HG03558 (cell line): ENCODE measurements around the gene FSIP1.

Source experiments
- ATAC-seq: cut with Tn5 transposase; IDR thresholded peaks from one replicate; pipeline ENCODE4 v1.9.1; 2021; ENCODE audit warnings: moderate number of reproducible peaks; ENCODE audit not compliant: unreplicated experiment; ENCODE audit errors: extremely low read depth

The FSIP1 gene

GRCh38 chr15:39599871-39600270 is 182.8 kb downstream of the FSIP1 start:
- no peak for ATAC-seq

GRCh38 chr15:39598958-39599845 is 183.4 kb downstream of the FSIP1 start:
- no peak for ATAC-seq

GRCh38 chr15:39598186-39598850 is 184.3 kb downstream of the FSIP1 start:
- no peak for ATAC-seq

- ATAC-seq, result no peak
Measured at GRCh38 chr15:39597751-39598185, 184.9 kb downstream of the FSIP1 start.

GRCh38 chr15:39597336-39597735 is 185.3 kb downstream of the FSIP1 start:
- ATAC-seq, result no peak

GRCh38 chr15:39596358-39597051 is 186.1 kb downstream of the FSIP1 start:
- ATAC-seq, result no peak

GRCh38 chr15:39595338-39596221 is 187.1 kb downstream of the FSIP1 start:
- ATAC-seq, result no peak

GRCh38 chr15:39594446-39595337 is 187.9 kb downstream of the FSIP1 start:
- ATAC-seq, result no peak

- no peak for ATAC-seq
Measured at GRCh38 chr15:39593656-39594445, 188.8 kb downstream of the FSIP1 start.

GRCh38 chr15:39593071-39593655 is 189.5 kb downstream of the FSIP1 start:
- no peak for ATAC-seq

GRCh38 chr15:39592500-39592899 is 190.1 kb downstream of the FSIP1 start:
- ATAC-seq, result no peak

- no peak for ATAC-seq
Measured at GRCh38 chr15:39591896-39592315, 190.7 kb downstream of the FSIP1 start.

- ATAC-seq, result no peak
Measured at GRCh38 chr15:39591141-39591895, 191.3 kb downstream of the FSIP1 start.

GRCh38 chr15:39589815-39590644 is 192.6 kb downstream of the FSIP1 start:
- no peak for ATAC-seq

- no peak for ATAC-seq
Measured at GRCh38 chr15:39589193-39589814, 193.3 kb downstream of the FSIP1 start.
